Activated naive CD4-positive, alpha-beta T cell treated with Interleukin-2 at 50 U/mL for 16 hours (primary cell): ENCODE measurements around the gene ADH4.
A peak's percentile ranks its signal among the peaks of the same experiment; 100 is the strongest.
"Not testable (repeated sequence)": the region's sequence is repeated elsewhere in the genome, so short reads cannot be mapped to it uniquely, and the experiment has no call there.

Experiments used
- DNase-seq: peaks from one replicate; pipeline ENCODE4 v3.0.0-alpha.2; 2020

Gene ADH4

DNA sequence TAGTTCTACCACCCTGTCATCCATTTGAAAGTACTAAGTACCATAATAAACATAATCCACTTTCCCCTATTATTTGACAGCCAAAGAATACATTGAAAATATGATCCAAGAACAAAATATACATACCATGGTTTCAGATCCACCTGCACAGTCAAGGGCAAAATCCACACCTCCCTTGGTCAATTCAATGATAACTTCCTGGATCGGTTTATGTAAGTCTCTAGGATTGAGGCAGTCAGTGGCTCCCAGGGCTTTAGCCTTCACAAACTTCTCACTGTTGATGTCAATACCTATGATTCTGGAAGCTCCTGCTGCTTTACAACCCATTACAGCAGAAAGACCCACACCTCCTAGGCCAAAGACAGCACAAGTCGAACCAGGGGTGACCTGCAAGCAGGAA lies 12.7 kb downstream of the ADH4 start:
- no peak for DNase-seq

- no peak for DNase-seq
Measured at GRCh38 chr4:99126376-99126775, 17.7 kb downstream of the ADH4 start.

DNA sequence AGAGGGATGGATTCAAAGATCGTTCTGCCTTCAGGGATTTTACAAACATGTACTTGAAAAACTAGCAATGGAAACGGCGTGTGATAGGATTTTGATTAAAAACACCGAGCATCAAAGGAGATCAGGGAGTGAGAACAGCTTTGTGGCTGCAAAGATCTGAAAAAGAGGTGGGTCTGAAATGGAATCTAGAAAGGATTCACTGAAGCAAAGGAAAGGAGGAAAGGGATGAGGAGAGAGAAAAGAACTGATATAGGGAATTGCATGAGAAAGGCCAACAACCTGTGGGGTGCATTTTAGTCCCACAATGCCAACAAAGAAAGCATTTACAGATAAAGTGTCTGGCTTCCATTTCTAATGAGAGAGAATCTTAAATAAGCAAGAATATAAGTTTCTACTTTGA lies 23.1 kb downstream of the ADH4 start:
- no peak for DNase-seq

DNA sequence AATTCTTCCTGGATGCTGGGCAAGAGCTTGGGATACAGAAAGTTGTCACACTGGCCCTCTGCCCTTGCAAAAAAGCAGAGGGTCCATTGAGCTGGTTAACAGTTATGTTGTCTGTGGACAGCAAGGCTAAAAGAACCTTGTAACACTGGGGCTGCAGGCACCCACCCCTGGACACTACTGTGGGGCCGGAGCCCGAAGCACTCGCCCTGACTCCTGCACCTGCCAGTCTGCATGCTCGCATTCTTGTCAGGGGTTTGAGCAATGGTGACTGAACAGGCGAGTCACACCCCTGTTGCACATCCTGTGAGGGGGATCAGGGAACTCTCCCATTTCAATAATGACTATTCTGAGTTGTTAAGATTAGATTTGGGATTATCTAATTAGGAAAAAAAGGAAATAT lies 23.6 kb downstream of the ADH4 start:
- no peak for DNase-seq

GRCh38 chr4:99117876-99118693 lies 26.0 kb downstream of the ADH4 start:
- no peak for DNase-seq

DNA sequence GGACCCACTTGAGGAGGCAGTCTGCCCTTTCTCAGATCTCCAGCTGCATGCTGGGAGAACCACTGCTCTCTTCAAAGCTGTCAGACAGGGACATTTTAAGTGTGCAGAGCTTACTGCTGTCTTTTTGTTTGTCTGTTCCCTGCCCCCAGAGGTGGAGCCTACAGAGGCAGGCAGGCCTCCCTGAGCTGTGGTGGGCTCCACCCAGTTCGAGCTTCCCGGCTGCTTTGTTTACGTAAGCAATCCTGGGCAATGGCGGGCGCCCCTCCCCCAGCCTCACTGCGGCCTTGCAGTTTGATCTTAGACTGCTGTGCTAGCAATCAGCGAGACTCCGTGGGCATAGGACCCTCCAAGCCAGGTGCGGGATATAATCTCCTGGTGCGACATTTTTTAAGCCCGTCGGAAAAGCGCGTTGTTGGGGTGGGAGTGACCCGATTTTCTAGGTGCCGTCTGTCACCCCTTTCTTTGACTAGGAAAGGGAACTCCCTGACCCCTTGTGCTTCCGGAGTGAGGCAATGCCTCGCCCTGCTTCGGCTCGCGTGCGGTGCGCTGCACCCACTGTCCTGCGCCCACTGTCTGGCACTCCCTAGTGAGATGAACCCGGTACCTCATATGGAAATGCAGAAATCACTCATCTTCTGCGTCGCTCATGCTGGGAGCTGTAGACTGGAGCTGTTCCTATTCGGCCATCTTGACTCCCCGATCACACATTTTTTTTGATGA lies 26.8 kb downstream of the ADH4 start:
- not testable (repeated sequence) for DNase-seq

GRCh38 chr4:99109286-99109685 lies 34.8 kb downstream of the ADH4 start:
- not testable (repeated sequence) for DNase-seq

DNA sequence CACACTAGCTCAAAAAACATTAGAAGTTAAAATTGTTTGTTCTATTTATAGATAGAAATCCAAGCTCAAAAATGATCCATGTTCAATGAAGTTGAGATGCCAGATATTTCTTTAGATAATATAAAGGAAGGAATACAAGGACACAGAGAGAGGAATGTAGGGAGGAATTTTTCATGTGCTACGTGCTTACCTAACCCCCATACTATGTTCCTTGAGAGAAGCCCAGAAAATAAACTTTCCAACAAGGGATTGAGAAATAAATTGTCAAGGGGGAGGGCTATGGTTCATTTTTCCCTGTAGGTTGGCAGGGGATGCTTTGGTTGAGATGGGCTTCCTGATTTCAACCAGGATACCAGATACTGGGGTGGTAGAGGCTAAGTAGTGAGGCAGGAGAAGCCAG lies 39.9 kb downstream of the ADH4 start:
- no peak for DNase-seq

DNA sequence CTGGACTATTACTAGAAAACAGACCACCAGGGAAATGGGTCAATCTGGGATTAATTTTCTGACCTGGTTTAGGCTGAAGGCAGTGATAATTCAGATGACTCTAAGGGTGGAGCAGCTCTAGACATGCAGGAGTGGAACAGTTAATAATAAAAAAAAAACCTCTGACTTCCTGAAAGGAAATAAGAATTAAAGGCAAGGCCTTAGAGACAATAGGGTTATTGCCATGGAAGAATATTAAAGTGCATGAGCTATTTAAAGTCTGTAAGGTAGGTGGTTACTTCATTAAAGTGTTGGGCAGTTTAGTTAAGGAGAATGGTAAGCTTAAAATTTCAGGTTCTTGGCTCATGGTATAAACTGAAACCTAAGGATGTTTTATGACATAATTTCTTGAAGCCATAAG lies 40.9 kb downstream of the ADH4 start:
- no peak for DNase-seq

- no peak for DNase-seq
Measured at GRCh38 chr4:99102634-99103033, 41.5 kb downstream of the ADH4 start.

DNA sequence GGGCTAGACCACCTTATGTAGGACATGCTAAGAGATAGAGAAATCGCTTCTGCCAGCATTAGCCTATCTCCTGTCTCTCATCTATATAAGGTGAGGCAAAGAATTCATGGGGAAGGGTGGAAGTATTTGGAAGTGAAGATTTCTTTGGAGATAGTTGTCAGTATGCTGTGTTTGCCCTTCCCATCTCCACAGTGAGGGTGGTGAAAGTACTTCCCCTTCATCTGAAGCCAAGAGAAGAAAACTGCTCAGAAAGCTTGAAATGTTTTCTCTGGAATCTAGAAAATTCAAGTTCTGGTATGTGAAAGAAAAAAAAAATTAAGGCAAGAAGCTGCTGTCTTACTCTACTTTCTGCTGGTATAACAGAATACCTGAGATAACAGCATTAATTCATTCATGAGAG lies 43.2 kb downstream of the ADH4 start:
- no peak for DNase-seq

DNA sequence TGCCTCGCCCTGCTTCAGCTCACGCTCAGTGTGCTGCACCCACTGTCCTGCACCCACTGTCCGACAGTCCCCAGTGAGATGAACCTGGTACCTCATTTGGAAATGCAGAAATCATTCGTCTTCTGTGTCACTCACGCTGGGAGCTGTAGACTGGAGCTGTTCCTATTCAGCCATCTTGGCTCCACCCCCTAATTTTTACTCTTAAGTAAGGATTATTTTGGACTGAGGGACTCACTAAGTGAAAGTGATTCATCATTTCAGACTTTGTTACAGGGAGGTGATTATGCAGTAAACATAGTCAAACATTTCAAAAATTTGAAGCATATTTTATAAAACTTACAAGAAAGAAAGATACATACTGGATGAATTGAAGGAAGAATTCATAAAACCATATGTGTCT lies 44.3 kb downstream of the ADH4 start:
- not testable (repeated sequence) for DNase-seq

- no peak for DNase-seq
Measured at GRCh38 chr4:99099311-99099710, 44.8 kb downstream of the ADH4 start.

DNA sequence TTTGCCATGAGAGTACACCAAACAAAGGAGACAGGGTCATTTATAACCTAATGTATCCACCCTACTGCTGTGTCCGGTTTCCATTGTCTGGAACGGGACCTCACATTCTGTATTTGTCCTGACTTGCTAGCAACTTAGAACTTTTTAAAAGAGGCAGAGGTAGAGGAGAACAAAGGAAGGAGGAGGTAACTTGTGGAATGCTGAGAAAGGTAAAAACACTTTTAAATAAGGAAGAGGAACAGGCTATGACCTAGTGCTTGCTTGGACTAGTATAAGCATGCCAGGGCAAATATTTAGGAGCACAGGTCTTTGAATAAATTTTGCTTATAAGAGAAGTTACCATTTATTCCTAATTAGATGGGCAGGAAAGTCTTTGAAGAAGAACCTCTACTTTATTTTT lies 52.3 kb downstream of the ADH4 start:
- not testable (repeated sequence) for DNase-seq

DNA sequence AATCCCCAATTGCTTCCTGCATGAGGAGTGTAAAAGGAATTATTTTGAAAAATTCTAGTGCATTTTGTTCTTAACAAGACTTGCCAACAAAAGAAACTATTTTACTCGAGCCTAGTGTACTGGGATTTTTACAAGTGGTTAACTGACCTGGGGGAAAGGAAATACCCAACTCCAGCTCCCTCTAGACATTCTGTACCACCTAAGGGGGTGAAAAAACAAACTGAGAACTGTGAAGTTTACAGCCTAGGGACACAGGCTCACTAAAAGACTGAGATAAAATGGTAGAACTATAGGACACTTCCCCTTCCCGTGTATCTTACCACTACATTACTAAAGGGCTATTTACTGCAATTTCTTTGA lies 52.9 kb downstream of the ADH4 start:
- DNase-seq = no peak

DNA sequence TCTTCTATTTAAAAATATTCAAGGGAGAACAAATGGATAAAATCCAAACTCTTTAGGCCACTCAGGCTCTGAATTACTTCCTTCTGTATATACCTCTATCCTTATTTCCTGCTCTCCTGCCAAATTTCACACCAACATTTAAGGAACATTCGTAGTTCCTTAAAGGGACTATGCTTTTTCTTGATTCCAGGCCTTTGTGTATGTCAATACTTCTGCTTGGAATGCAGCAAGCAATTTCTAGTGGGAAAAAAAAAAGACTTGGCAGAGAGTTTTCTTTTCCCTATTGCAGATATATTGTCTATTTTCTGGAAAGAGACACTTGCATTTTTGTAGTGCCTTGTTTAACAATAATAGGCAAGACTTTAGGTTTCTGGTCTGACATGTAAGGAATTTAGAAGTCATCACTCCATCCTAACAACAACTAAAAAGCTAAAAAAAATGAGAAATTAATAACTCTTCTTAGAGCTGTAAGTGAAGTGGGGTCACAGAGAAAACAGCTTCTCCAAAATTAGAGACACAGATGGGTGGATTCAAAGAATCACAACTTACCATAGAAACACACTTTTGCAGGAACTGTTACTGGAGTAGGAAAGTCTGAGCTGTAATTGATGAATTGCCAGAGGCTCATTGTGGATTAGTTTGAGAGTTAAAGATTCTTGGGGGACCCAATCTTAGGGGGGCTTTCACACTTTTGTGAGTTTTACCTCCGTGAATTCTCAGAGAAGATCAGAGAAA lies 53.4 kb downstream of the ADH4 start:
- DNase-seq = no peak

GRCh38 chr4:99088481-99089365 lies 55.4 kb downstream of the ADH4 start, which contains the start of gene ADH5:
Gene ADH5 (minus strand): TSS chr4:99088788. CDS start chr4:99088700, 88 bp downstream.
- DNase-seq = peak; percentile 91

DNA sequence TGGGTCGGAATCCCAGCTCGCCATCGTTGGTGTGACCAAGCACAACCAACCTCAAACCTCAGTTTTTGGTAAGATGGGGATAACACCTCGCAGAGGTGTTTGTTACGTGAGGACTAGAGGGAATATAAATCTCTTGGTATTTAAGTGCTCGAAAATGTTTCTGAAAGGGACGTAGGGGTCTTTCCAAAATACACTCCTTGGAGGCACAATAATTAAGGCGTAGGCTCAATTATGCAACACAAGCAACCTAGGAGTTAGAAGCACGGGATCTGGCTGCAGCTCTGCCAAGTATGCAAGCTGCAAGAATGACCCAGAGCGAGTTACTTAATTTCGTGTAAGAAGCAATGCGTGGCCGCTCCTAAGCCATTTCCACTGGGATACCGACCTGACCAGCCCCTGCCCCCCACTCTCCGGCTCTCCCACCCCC lies 56.1 kb downstream of the ADH4 start:
- DNase-seq = no peak

- DNase-seq = no peak
Measured at GRCh38 chr4:99084595-99084994, 59.5 kb downstream of the ADH4 start.

GRCh38 chr4:99082192-99082591 lies 61.9 kb downstream of the ADH4 start:
- DNase-seq = no peak

DNA sequence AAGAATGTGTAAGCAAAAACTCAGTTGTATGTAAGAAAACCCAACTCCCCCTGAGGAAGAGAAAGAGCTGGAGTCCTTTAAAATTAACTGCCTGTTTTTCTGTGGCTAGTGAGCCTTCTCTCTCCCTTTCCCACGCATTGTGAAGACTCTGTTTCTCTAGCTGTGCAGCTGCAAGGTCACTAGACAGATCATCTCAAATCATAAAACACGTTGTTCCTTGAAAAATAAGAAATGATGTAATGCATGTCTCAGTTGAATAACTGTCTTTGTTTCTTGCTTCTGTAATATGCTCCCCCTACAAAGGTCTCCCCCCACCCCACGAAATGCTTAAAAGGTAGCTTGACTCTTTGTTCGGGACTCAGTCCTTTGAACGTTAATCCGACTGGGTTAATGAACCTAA lies 63.2 kb downstream of the ADH4 start:
- DNase-seq = not testable (repeated sequence)

GRCh38 chr4:99079625-99080295 lies 64.3 kb downstream of the ADH4 start:
- DNase-seq = no peak
